ENCODE results near the gene SV2A. TPM values are rescaled to one million over a fixed set of nuclear protein-coding genes. Genes with fewer than 3 reads are reported as not detected.

Gene SV2A
- polyA plus RNA-seq, 1 donor (not counting 4 experiments of a cell fraction or from before 2014, with no cell fraction given) = 0.28 TPM

DNA sequence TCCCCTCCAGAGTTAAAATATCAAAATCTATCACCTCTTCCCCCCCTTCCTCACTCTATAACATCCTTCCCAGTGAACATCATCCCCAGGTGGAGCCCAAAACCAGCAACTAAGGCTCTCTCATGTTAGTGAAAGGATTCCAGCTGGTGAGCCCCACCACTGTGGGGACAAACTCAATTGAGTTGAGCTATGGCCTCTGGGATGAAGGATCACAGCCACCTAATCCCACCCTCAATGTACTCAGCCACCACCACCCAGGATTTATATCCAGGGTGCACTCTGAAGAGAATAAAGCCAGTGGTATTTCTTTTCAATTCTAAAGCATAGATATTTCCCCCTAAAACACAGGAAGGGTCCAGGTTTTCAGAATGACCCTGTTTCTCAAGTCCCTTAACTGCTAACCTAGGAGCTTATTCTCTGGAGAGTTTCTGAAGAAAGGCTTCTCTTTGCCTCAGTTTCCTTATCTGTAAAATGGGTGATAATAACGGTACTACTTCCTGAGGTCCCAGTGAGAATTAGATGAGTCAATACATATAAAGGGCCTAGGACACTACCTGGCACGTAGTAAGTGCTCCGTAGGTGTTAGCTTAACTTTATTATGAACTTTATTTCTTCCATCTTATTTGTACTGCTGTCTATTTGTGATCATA, 33.9 kb downstream of the SV2A start:
- no peak overlapping the region for H3K4me2 ChIP-seq (ENCODE audit: control insufficient read depth, extremely low read depth, insufficient read depth, low read depth, low read length)
- DNase-seq (ENCODE audit: low read depth, low spot score) = no peak
- dilution Hi-C loops (cut with MboI; ENCODE audit: extremely low pct_ligation_motif_present, low sequenced_read_pairs) = no loop called here
- no peaks in the 10 kb centered on the region for H3K27me3 ChIP-seq (ENCODE audit: control insufficient read depth, extremely low read depth, insufficient read depth, low read length)
- H3K79me2 ChIP-seq (ENCODE audit: control insufficient read depth, insufficient read depth, low read length) = no peaks in the 10 kb centered on the region
- no peak for FAIRE-seq
- no peak overlapping the region for H3K4me3 ChIP-seq (ENCODE audit: control insufficient read depth in 2 of 3, extremely low read depth in 1 of 3, insufficient read depth in 2 of 3, low read depth in 1 of 3, low read length in 3 of 3)
- no peaks in the 10 kb centered on the region for H3K9me3 ChIP-seq (ENCODE audit: control insufficient read depth, low read depth, low read length)
- H3K9me1 ChIP-seq (ENCODE audit: control insufficient read depth, extremely low read depth, insufficient read depth, low read length) = no peaks in the 10 kb centered on the region
- no peak overlapping the region for H2AFZ ChIP-seq (ENCODE audit: control insufficient read depth, low read length)
- H3K27ac ChIP-seq (ENCODE audit: control insufficient read depth, insufficient read depth, low read length) = no peak overlapping the region
- peaks cover 14% of the 10 kb centered on the region for H3K4me1 ChIP-seq (ENCODE audit: control insufficient read depth, extremely low read depth, insufficient read depth, low read length)
- H3K9ac ChIP-seq (ENCODE audit: control insufficient read depth, extremely low read depth, insufficient read depth, low read length) = no peak overlapping the region
- no peaks in the 10 kb centered on the region for H3K36me3 ChIP-seq (ENCODE audit: control insufficient read depth in 2 of 2, extremely low read depth in 1 of 2, insufficient read depth in 2 of 2, low read length in 2 of 2)
- H4K20me1 ChIP-seq (ENCODE audit: control insufficient read depth, extremely low read depth, insufficient read depth, low read length) = no peaks in the 10 kb centered on the region
- no peak for TF ChIP-seq CTCF (optimal IDR thresholded peaks at IDR 0.05 in 1 of 3, IDR thresholded peaks at IDR 0.05 in 1 of 3, conservative IDR thresholded peaks at IDR 0.05 in 1 of 3; ENCODE audit: extremely low read depth in 1 of 3, insufficient read depth in 2 of 3, low read length in 3 of 3)
- no peak for TF ChIP-seq EZH2 (IDR thresholded peaks at IDR 0.05; ENCODE audit: low read length)

DNA sequence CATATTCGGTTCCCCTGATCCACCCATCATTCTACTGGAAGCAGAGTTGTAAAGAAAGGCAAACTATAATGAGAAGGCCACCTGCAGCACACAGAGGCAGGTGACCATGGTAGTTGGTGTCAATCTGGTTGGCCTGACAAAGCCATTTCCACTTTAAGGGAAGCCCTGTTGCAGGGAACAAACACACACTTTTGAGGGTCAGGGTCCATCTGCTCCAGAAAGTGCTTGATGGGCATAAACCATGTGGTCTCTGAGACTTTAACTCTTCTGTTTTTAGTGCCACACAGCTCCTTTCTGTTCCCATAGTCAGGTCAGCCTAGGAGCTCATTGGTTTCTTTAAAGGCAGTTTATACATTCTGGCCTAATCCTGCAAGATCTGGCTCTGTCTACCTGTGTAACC, 35.8 kb downstream of the SV2A start:
- dilution Hi-C loops (cut with MboI; ENCODE audit: extremely low pct_ligation_motif_present, low sequenced_read_pairs) = no loop called here
- no peak overlapping the region for H3K27ac ChIP-seq (ENCODE audit: control insufficient read depth, insufficient read depth, low read length)
- H3K36me3 ChIP-seq (ENCODE audit: control insufficient read depth in 2 of 2, extremely low read depth in 1 of 2, insufficient read depth in 2 of 2, low read length in 2 of 2) = no peaks in the 10 kb centered on the region
- no peaks in the 10 kb centered on the region for H4K20me1 ChIP-seq (ENCODE audit: control insufficient read depth, extremely low read depth, insufficient read depth, low read length)
- no peak overlapping the region for H2AFZ ChIP-seq (ENCODE audit: control insufficient read depth, low read length)
- H3K27me3 ChIP-seq (ENCODE audit: control insufficient read depth, extremely low read depth, insufficient read depth, low read length) = no peaks in the 10 kb centered on the region
- FAIRE-seq (no peak), DNase-seq (ENCODE audit: low read depth, low spot score) (no peak)
- TF ChIP-seq EZH2 (IDR thresholded peaks at IDR 0.05; ENCODE audit: low read length) (no peak), CTCF (optimal IDR thresholded peaks at IDR 0.05 in 1 of 3, IDR thresholded peaks at IDR 0.05 in 1 of 3, conservative IDR thresholded peaks at IDR 0.05 in 1 of 3; ENCODE audit: extremely low read depth in 1 of 3, insufficient read depth in 2 of 3, low read length in 3 of 3) (no peak)
- no peaks in the 10 kb centered on the region for H3K79me2 ChIP-seq (ENCODE audit: control insufficient read depth, insufficient read depth, low read length)
- H3K9me1 ChIP-seq (ENCODE audit: control insufficient read depth, extremely low read depth, insufficient read depth, low read length) = no peaks in the 10 kb centered on the region
- peaks cover 11% of the 10 kb centered on the region for H3K4me1 ChIP-seq (ENCODE audit: control insufficient read depth, extremely low read depth, insufficient read depth, low read length)
- H3K4me2 ChIP-seq (ENCODE audit: control insufficient read depth, extremely low read depth, insufficient read depth, low read depth, low read length) = no peak overlapping the region
- no peaks in the 10 kb centered on the region for H3K9me3 ChIP-seq (ENCODE audit: control insufficient read depth, low read depth, low read length)
- no peak overlapping the region for H3K9ac ChIP-seq (ENCODE audit: control insufficient read depth, extremely low read depth, insufficient read depth, low read length)
- H3K4me3 ChIP-seq (ENCODE audit: control insufficient read depth in 2 of 3, extremely low read depth in 1 of 3, insufficient read depth in 2 of 3, low read depth in 1 of 3, low read length in 3 of 3) = no peak overlapping the region

Measured in keratinocyte (primary cell).